Stimulated activated CD8-positive, alpha-beta memory T cell treated with anti-CD3 and anti-CD28 coated beads, Interleukin-4, amount 100 ng/mL, for 1 hour (primary cell): ENCODE measurements around the gene ST7L.

Experiments
- DNase-seq, 2 donors: peaks; one replicate each; pipeline ENCODE4 v3.0.0-alpha.2; 2020; ENCODE audit warnings: low read depth in 2 of 2, low spot score in 1 of 2

Gene ST7L

DNA sequence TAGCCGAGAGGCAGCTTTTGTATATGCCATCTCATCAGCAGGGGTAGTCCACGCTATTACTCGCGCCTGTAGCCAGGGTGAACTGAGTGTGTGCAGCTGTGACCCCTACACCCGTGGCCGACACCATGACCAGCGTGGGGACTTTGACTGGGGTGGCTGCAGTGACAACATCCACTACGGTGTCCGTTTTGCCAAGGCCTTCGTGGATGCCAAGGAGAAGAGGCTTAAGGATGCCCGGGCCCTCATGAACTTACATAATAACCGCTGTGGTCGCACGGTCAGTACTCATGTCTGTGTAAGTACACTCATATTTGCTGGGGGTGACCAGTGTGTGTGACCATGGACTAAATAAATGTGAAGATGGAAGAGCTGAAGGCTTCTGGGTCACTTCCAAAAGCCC is 102.8 kb downstream of the ST7L start:
- DNase-seq, result no peak

DNA sequence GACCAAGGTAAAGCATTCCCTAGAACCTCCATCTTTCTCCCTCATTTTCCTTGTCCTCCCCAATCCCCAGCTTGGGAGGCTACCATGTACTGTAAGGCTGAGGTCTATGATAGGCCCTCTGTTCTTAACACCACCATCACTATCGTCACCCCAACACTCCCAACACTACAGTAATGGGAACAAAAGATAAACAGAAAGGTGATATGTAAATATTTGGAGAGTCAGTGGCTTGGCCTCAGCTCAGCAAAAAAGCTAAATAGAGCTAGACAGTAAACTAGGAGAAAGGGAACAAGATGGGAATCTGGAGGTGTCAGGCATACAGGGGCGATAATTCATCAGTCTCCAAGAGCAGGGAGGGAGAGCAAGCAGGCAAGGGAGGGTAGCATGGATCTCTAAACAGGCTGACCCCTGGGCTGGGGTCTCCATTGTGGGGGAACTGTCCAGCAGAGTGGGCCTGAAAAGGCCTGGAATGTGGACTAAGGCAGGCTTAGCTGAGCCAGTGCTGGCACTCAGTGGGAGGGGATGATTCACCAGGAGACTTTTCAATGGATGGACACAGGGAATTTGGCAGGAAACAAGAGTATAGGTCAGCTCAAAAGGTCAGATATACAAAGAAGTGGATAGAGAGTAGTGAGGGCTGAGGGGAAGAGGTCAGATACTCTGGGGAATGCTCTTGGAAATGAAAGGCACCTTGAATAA is 103.5 kb downstream of the ST7L start:
- DNase-seq, result no peak

DNA sequence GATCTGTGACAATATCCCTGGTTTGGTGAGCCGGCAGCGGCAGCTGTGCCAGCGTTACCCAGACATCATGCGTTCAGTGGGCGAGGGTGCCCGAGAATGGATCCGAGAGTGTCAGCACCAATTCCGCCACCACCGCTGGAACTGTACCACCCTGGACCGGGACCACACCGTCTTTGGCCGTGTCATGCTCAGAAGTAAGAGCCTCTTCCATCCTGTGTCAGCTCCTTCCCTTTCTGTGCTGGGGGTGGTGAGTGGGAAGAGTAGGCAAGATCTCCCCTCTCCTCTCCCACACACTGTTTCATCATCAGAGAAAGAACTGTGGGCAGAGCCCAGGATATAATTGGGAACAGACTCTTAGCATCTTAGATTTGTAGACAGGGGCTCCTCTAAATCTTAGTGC is 104.0 kb downstream of the ST7L start:
- no peak for DNase-seq

DNA sequence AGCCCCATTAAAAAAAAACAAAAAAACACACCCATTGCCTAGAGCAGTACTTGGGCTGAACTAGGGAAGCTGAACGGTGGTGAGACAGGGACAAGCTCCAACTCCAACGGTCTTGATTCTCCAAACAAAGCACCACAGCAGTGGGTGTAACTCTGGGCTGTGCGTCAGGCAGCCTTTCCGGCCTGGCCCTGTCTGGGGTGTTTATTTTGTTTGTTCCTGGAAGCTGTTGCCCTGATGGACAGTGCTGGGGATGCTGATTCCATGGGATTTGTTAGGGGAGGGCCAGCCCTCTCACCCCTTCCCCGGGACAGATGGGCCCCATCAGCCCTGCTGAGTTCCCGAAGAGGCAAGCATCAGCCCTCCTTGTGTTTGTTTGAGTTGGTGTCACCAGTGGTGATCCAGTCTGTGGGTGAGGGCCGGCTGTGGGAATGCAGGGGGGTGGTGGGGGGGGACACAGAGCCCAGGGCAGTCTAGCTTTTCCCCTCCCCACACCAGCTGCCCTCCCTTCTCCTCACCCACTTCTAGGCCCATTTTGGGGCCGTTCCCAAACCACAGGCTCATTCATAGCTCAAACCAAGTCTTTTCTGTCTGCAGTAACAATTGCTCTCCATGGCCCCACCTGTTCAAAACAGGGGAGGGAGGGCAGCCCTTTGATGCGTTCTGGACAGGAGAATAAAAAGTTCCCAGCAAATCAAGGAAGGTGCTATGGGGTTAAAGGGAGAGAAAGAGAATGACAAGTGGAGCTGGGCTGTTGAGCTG is 105.7 kb downstream of the ST7L start:
- no peak for DNase-seq

DNA sequence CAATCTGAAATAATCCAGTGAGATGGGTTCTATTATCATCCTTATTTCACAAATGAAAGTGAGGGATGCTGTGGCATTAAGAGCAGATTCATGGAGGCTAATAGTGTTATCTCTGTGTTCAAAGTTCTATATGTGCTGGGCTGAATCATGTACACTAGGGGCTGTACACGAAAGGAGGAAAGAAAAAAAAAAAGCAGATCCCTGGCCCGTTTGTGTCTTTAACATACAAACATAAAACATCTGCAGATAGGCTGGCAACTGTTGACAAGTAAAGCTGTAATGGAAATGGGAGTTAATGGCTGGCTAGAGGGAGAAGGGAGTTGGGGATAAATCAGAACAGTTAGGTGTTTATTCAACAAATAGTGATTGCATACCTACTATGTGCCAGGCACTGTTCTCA is 107.0 kb downstream of the ST7L start:
- DNase-seq, result no peak

DNA sequence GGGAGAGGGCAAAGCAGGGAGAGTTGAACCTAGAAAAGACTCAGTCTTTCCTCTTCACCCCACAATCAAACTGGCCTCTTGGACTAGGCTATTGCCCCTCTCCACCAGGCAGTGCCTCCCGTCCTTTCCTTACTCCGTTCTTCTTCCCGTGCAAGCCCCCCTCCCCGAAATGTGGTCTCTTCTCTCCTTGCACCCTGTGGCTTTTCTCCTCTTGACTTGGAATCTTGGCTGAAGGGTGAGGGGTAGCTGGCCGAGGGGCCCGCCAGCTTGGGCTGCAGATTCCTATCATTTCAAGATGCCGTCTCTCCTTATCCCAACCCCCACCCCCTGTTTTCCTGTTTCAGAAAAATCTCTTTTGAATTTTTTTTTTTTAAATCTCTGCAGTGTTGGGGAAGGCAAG is 108.6 kb downstream of the ST7L start:
- DNase-seq, result no peak

DNA sequence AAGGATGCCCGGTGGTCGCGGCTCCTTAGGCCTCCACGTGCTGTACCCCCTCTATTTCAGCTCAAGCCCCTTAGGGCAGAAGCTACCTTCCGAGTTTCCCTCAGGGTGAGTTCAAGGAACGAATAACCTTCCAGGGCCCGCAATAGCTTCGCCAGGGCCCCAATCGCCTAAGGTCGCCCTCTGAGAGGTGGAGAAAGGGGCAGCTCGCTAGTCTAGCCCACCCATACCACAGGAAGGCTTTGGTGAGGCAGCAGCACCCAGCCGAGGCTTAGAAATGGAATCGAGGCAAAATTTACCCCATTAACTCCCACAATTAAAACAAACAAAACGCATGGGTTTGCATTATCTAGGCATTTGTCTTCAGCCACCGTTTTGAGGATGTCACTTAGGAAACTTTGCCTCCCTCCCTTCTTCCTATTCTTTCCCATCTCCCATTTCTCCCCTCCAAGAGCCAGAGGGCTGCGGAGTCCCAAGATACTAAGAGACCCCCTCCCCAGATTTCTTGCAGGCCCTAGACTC is 109.2 kb downstream of the ST7L start:
- no peak for DNase-seq

DNA sequence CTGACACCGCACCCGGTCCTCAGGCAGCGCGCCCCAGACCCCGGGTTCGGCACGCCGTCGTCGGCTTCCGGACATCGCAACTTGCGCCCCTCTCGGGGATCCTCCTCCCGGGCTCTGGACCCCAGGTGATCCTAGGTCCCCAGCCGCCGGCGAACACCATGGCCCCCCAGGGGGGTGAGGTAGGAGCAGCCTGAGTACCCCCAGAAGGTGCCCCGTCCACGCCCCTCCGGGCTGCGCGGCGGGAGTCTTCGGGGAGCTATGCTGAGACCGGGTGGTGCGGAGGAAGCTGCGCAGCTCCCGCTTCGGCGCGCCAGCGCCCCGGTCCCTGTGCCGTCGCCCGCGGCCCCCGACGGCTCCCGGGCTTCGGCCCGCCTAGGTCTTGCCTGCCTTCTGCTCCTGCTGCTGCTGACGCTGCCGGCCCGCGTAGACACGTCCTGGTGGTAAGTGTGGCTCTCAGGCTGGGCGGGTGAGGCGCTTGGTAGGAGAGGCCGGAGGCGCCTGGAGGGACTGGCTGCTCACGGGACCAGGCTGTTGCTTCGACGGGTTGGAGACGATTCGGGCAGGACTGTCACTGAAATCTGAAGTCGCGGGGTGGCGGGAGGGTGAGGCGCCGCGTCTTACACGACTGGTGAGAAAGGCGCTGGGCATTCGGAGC is 109.8 kb downstream of the ST7L start:
- no peak for DNase-seq

DNA sequence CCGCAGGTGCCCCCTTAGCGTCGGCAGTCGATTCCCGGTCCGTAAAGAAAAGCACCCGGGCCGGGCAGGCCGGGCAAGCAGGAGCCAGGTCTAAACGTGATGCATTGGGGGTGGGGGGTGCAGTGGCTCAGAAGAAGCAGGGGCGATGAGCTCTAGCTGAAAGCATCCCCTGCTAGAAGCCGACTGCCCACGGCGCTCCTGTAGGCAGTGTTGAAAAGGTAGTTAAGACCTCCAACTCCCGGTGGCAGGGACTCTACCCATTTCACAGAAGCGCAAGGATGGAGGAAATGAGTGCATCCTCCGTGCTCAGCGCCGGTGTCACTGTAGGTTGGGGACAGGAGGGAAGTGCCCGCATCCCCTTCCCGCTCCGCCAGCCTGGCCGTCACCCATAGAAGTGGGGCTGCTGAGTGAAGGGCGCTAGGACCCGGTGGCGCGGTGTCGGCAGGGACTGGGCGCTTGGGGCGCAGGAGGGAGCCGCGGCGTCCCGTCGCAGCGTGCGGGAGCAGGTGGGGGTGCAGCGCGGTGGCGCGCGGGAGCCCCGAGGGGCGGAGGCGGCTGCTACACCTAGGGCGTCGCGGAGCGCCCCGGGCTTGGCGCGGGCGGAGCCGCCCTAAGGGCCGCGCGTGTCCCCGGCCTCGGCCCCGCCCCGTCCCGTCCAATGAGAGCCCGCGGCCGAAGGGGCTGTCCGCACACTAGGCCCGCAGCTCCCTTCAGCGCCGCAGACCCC is 110.5 kb downstream of the ST7L start, which contains the start of gene WNT2B:
WNT2B (plus strand) TSS at position 688 of the 727 bp plus-strand sequence. CDS start 298 bp downstream, outside the sequence.
- no peak for DNase-seq

DNA sequence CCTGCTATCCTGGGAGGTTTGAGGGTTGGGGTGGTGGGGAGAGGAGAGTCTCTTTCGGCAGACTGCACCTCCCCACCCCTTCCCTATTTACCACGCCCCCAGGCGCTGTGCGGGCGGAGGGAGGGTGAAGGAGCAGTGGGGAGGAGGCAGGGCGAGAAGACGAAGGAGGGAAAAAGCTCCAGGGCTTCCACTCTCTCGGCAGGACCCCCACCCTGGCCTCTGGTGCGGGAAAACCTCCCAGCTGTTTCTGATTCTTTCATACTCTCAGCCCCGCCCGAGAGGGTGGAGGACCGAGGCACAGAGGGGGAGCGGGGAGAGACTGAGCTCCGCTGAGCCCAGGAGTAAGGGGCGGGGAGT is 111.0 kb downstream of the ST7L start:
- no peak for DNase-seq

DNA sequence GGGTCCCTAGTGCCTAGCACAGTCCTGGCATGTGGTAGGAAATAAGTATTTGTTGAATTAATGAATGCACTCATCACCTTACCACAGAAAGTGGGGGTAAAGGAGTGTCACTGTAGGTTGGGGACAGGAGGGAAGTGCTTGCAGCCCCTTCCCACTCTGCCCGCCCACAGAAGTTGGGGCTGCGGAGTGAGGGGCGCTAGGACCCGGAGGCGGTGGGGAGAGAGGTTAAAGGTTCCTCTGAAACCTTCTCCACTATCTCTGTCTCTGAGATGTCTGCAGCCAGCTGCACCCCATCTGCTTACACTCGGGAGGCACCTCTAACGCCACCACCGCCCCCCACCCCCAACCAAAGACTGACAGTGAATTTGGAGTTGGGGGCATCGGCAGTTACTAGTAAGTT is 111.6 kb downstream of the ST7L start:
- DNase-seq, result no peak

DNA sequence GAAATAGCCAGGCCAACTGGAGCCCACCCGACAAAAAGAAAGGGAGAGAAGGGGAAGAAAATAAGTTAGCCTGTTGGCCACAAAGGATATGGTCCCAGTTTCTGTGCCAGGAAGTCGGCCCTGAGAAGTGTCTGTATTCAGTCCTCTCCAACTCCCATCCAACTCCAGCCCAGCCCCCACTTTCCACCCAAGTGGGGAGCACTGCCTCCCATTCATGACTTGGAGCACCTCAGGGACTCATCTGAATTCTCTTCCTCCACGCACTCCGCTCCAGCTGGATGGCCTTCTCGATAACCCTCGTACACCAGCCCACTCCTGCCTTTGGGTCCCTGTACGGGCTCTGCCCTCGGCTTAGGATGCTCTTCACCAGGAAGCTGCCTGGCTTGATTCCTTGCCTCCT is 112.2 kb downstream of the ST7L start:
- DNase-seq, result no peak

DNA sequence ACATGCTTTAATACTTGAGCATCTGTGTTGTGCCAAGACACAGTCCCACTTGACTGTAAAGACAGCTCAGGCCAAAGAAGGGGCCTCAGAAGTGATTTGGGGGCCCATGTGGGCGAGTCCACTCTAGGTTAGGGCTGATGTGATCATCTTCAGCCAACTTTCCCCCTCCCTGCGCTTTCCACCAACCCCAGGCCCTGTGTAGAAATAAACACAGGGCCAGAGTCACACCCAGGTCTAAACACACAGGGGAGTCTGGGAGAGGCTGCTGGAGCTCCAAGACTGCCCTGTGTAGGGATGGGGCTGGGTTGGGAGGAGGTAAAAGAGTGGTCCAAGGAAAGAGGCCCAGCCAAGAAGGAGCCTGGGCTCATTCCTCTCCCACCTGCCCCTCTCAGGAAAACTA is 112.6 kb downstream of the ST7L start:
- no peak for DNase-seq

DNA sequence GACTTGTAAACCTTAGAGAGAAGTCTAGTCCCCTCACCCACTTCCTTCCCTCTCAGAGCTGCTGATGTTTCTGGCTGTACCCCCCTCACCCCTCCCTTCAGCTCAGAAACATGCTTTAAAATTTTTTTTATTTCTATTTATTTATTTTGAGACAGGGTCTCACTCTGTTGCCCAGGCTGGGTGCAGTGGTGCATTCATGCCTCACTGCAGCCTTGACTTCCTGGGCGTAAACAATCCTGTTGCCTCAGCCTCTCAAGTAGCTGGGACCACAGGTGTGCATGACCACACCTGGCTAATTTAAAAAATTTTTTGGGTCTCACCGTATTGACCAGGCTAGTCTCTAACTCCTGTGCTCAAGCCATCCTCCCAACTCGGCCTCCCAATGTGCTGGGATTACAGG is 113.1 kb downstream of the ST7L start:
- no peak for DNase-seq

DNA sequence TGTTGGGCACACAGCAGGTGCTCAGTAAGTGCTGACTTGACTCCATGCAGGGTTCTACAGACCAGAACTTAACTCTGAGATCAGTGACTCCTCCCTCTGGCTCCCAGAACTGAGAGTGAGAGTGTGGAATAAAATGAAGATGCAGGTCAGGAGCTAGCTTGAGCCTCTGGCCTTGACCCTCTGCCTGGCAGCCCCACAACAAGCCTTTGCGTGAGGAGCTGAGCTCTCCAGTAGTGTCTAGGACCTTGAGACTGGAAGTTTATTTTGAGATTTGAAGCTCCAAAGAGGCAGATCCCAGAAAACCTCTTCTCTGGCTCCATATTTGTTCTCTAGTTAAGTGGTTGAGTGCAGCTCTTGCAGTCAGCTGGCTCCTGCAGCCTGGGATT is 113.5 kb downstream of the ST7L start:
- no peak for DNase-seq

DNA sequence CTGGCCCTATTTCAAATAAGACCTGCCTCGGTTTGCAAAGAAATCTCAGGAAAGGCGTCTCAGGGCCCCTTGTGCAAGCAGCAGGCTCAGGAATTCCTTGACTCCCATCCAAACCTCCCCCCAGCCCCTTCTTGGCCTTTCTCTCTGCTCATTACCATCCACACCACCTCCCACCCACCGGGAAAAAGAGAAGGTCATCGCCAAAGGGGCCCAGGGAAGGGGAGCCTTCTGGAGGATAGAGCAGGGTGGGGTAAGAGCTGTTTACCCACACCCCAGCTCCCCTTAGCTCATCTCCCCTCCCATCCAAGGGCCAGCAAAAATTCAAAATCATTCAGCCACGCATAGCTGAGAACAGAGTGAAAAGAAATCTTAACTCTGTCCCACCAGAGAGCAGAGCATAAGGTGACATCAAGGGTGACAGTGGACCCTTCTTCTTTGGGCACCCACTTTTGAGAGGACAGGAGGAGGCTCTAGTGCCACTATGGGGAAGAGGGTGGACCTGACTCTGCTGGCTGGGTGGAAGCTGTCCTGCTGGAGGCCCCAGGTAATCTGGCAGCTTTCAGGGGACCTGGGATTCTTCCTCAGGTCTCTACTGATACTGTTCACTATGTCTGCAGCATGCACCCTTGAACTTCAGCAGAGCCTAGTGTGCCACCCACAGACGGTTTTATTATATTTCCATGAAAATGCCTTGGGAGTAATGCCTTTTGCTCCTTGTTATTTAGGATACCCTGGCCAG is 114.1 kb downstream of the ST7L start:
- no peak for DNase-seq

DNA sequence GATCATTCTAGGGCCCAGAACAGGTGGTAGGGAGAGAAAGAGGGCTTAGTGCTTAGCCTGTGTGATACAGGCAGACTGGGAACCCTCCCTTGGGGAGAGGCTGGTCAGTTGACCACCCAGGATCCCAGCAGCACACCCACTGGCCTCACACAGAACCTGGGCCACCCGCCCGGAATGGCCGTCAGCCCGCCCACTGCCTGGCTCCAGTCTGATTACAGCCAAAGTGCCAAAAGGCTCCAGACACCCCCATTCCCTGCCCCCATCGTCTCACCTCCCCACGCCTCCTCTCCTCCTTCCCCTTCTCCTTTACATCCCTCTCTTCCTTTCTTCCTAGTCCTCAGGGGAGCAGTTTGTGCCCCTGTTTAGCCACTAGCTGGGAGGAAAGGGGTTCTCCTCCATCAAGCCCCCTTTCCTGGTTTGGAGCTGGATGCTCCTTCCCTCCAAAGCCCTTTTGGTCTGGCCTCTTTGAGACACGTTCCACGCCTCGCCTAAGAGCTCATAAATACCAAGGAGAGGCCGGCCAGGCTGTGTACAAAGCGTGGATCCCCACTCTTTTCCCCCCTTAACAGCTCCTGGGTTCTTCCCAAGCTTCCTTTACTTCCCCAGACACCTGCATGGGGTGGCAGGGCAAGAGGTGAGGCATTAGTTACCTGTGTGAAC is 114.8 kb downstream of the ST7L start:
- no peak for DNase-seq

DNA sequence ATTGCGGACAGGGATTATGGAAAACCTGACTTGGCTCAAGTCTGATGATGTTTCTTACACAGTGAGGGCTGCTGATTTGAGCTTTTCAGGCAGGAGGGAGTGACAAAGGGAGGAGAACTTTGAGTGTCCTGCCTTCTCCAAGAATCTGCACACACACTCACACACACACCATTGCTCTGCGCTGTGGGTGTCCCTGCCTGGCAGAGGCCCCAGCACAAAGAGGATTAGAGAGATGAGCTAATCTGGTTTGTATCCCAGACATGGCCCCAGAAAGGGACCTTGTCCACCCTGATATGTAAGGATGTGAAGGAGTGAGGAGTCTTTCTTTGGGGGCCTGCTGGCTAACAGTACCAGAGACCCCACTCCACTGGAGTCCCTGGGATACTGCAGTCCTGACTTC is 116.1 kb downstream of the ST7L start:
- DNase-seq, result no peak

DNA sequence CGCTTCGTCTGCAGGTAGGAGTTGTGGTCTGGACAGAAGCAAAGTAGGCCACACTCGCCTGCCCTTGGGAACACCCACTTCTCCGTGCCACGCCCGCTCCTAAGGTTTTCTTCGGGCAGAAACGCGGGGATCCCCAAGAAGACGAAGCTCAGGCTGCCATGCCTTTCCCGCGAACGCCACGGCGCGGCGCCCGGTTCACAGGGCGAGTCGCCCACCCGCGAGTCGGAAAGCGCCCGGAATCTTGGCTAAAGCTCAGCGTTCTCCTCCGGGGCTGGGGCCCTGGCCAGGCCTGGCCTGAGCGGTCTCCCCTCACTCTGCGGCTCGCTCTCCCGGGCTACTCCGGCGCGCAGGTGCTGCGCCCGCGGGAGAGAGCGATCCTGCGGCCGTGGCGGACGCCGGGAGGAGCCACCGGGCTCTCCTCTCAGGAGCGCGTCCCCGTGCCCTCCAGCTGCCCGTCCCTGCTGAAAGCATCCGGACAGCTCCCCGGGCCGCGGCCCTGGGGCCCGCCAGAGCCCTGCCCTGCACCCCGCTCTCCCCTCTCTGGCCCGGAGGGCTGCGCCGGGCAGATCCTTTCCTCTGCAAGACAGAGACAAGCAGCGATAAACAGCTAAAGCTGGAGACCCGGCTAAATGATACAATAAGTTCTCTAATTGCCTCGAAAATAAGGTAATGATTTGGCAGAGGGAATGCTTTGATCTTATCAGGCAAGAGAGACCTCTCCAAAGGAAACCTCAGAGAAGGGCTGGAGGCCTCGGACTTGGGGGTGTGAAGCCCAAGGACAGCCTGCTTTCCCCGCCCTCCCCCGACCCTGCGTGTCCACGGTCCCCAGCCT is 116.9 kb downstream of the ST7L start:
- DNase-seq, result peak; percentile 11 to 27
